HG03469 (cell line): Measurements from ENCODE around the gene FBXL19.

Experiments used
- ATAC-seq: cut with Tn5 transposase; IDR thresholded peaks from one replicate; pipeline ENCODE4 v1.9.1; 2021; ENCODE audit warnings: mild to moderate bottlenecking, moderate library complexity, moderate number of reproducible peaks; ENCODE audit not compliant: unreplicated experiment

The FBXL19 gene

GRCh38 chr16:30961384-30961783 is 38.0 kb downstream of the FBXL19 start:
- ATAC-seq, result no peak

GRCh38 chr16:30963925-30964511 is 40.6 kb downstream of the FBXL19 start:
- ATAC-seq, result no peak

GRCh38 chr16:30964574-30965226 is 41.3 kb downstream of the FBXL19 start:
- ATAC-seq, result no peak

DNA sequence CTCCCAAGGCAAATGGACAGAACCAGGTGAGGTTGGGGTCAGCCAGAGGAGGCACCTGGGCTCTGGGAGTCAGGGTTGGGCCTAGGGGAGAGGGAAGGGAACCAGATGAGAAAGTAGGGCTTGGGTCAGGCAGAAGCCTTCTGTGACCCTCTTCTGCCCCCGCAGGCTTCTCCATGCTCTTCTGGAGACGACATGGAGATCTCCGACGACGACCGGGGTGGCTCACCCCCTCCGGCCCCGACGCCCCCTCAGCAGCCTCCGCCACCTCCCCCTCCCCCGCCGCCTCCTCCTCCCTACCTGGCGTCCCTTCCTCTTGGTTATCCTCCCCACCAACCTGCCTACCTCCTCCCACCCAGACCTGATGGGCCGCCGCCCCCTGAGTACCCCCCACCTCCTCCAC is 42.1 kb downstream of the FBXL19 start:
- ATAC-seq, result no peak

DNA sequence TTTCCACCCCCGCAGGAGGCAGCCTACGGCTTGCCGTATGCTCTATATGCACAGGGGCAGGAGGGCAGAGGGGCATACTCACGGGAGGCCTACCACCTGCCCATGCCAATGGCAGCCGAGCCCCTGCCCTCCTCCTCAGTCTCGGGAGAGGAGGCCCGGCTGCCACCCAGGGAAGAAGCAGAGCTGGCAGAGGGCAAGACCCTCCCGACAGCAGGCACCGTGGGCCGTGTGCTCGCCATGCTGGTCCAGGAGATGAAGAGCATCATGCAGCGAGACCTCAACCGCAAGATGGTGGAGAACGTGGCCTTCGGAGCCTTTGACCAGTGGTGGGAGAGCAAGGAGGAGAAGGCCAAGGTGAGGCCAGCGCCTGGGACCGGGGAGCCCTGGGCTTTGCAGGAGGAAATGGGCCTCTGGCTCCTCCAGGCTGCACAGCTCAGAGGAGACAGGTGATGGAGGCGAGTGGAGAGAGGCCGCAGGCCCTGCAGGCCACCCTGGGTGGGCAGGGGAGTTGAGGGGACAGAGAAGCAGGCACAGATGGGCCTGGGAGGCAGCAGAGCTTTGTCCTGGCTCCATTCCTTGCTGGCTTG is 42.8 kb downstream of the FBXL19 start:
- no peak for ATAC-seq

DNA sequence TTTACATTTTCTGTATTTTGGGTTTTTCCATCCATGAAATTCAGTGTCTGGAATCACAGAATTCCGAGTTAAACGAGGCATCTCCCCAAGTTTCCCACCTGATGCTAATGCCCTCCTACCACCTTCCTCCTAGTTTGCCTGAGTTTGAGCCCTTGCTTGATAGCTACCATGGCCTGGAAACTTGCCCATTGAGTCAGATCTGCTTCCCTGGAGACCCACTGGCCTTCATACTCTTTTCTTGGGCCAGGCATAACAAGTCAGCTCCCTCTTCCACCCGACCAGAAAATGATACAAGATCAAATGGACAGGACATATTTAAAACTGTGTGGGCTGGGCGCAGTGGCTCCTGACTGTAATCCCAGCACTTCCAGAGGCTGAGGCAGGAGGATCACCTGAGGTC is 44.4 kb downstream of the FBXL19 start:
- no peak for ATAC-seq

- no peak for ATAC-seq
Measured at GRCh38 chr16:30969246-30969842, 46.0 kb downstream of the FBXL19 start.

GRCh38 chr16:30971298-30971697 is 47.9 kb downstream of the FBXL19 start:
- ATAC-seq, result no peak

DNA sequence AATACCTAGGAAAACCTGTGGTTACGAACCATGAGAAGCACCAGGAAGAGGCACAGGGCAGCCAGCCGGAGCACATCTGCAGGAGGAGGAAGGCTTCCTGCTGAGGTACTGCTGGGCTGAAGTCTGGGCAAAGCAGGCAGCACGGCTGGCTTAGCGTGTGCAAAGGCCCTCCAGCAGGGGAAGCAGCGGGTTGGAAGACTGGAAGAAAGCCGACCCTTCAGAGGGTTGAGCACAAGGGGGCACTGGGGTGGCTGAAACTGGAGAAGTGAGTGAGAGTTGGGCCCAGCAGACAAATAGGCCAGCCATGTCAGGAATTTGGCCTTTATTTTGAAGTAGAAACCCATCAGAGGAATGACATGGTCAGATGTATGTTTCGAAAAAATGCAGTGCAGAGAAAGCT is 49.5 kb downstream of the FBXL19 start:
- no peak for ATAC-seq

DNA sequence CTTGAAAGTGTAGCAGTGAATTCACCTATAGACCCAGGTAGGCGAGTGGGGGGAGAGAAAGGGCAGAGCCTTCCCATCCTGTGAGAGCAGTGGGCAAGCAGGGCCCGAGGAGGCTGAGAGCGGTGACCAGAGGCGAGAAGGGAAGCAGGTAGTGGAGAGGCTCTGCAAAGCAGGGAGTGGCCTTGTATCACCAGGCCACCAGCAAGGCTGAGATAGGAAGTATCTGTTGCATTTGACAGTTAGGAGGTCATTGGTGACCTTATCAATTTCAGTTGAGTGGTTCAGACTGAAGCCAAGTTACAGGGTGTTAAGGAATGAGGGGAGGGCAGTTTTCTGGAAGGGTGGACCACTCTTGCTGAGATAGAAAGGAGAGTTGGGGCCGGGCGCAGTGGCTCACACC is 51.0 kb downstream of the FBXL19 start:
- no peak for ATAC-seq

DNA sequence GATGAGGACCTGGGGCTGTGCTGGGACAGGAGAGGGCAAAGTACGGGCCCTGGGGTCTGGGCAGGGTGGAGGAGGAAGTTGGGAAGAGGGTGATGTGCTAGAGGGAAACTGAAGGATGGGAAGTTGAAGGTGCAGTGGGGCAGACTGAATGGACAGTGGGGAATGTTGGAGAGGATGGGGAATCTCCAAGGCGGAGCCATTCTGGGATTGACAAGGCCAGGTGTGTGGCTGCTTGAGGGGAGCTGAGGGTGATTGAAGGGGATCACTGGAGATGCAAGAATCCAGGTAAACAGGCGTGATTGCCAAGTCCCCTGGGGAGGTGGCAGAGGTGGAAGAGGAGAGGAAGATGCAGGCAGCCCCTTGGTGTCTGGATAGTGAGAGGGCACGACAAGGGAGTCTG is 53.1 kb downstream of the FBXL19 start:
- no peak for ATAC-seq

GRCh38 chr16:30977502-30977901 is 54.1 kb downstream of the FBXL19 start:
- no peak for ATAC-seq

GRCh38 chr16:30979170-30980022 is 56.0 kb downstream of the FBXL19 start:
- ATAC-seq, result no peak

- ATAC-seq, result no peak
Measured at GRCh38 chr16:30980023-30980371, 56.6 kb downstream of the FBXL19 start.

DNA sequence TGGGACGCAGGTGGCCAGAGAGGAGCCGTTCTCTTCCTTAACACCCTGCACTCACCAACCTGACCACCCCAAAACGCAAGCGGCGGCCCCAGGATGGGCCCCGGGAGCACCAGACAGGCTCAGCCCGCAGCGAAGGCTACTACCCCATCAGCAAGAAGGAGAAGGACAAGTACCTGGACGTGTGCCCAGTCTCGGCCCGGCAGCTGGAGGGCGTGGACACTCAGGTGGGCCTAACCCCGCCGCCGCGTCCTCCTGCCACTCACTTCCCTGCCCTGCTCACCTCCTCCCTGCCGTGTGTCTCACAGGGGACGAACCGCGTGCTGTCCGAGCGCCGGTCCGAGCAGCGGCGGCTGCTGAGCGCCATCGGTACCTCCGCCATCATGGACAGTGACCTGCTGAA is 57.1 kb downstream of the FBXL19 start:
- no peak for ATAC-seq

GRCh38 chr16:30980959-30981358 is 57.6 kb downstream of the FBXL19 start:
- no peak for ATAC-seq

DNA sequence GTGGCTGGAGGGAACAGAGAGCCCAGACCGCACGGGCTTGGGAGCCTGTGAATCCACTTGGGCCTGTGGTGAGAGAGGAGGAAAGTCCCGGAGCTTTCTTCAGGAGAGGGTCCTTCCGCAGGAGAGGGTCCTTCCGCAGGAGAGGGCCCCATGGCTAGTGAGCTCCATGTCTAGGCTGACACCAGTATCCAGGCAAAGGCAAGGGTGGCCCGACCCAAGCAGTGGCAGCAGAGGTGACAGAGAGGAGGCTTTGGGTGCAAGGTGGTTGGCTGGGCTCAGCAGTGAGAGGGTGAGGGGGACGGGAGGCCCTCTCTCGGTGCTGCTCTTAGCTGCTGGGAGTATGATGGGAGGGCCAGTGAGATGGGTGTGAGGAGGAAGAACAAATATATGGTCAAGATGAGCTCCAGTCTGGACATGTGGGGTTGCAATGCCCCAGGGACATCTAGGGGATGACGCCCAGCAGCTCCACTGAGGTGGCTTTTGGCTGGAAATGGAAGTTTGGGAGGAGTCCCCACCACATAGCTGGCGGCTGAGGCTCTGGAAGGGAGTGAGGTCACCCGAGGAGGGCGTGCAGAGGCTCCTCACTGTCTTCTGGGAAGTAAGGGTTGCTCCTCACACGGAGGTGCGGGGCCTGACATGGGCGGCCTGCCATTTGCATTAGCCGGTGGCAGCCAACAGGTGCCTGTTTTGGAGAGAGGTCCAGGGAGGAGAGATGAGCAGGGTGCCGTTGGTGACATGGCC is 59.3 kb downstream of the FBXL19 start:
- ATAC-seq, result no peak

GRCh38 chr16:30983289-30983889 is 60.0 kb downstream of the FBXL19 start:
- ATAC-seq, result no peak

- no peak for ATAC-seq
Measured at GRCh38 chr16:30983898-30984610, 60.7 kb downstream of the FBXL19 start.
